Kidney epithelial cell (primary cell): ENCODE results near the gene LRRC71. TPM values are rescaled to one million over a fixed set of nuclear protein-coding genes. Genes with fewer than 3 reads are reported as not detected.

Experiments used
- DNase-seq: peaks from one replicate; pipeline ENCODE4 v3.0.0-alpha.2; 2010; ENCODE audit warnings: low read depth
- H3K27me3 ChIP-seq: 2 replicates; pipeline ENCODE4 v1.6.0; 2011; ENCODE audit warnings: low read length; ENCODE audit not compliant: control insufficient read depth, insufficient read depth
- H3K36me3 ChIP-seq: 2 replicates; pipeline ENCODE4 v1.5.1; 2011; ENCODE audit warnings: low read length; ENCODE audit not compliant: control insufficient read depth, insufficient read depth
- H3K4me3 ChIP-seq: 2 replicates; pipeline ENCODE4 v1.5.1; 2011; ENCODE audit warnings: low read depth, mild to moderate bottlenecking, control low read depth, low read length
- total RNA-seq: library from RNA; depleted of rRNA; stranded (reverse); fragments of >200 nt; gene quantifications from 2 replicates; pipeline ENCODE4 v1.2.3, GENCODE V29; 2015
- TF ChIP-seq, protein P1 (sequence below): IDR thresholded peaks from 2 replicates; pipeline ENCODE4 v1.5.1; 2011; ENCODE audit warnings: mild to moderate bottlenecking, moderate library complexity, low read length, control low read depth, inconsistent platforms; ENCODE audit not compliant: insufficient read depth, poor library complexity, severe bottlenecking

LRRC71 gene
- total RNA-seq, 1 donor from 2014 or later = not detected

DNA sequence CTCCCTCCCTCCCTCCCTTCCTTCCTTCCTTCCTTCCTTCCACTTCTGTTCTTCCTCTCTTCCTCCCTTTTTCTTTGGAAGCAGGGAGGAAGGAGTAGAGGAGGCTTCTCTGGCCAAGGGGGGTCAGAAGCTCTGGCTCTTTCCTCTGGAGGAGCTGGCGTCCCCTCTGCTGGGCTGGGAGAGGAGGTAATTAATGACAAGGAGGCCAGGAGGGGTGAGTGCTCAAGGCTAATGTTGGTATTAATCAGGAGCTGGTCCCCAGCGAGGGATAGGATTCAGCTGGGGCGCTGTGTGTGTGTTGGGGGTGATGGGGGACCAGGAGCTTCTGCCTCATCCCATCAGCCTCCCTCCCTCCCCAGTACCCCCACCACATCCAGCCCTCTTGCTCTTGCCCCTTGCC, 33.1 kb upstream of the LRRC71 start:
- no peak for DNase-seq
- H3K4me3 ChIP-seq = no peak overlapping the region
- peaks cover 32% of the 10 kb centered on the region for H3K27me3 ChIP-seq
- TF ChIP-seq, protein P1, sequence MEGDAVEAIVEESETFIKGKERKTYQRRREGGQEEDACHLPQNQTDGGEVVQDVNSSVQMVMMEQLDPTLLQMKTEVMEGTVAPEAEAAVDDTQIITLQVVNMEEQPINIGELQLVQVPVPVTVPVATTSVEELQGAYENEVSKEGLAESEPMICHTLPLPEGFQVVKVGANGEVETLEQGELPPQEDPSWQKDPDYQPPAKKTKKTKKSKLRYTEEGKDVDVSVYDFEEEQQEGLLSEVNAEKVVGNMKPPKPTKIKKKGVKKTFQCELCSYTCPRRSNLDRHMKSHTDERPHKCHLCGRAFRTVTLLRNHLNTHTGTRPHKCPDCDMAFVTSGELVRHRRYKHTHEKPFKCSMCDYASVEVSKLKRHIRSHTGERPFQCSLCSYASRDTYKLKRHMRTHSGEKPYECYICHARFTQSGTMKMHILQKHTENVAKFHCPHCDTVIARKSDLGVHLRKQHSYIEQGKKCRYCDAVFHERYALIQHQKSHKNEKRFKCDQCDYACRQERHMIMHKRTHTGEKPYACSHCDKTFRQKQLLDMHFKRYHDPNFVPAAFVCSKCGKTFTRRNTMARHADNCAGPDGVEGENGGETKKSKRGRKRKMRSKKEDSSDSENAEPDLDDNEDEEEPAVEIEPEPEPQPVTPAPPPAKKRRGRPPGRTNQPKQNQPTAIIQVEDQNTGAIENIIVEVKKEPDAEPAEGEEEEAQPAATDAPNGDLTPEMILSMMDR = no peak
- no peaks in the 10 kb centered on the region for H3K36me3 ChIP-seq

DNA sequence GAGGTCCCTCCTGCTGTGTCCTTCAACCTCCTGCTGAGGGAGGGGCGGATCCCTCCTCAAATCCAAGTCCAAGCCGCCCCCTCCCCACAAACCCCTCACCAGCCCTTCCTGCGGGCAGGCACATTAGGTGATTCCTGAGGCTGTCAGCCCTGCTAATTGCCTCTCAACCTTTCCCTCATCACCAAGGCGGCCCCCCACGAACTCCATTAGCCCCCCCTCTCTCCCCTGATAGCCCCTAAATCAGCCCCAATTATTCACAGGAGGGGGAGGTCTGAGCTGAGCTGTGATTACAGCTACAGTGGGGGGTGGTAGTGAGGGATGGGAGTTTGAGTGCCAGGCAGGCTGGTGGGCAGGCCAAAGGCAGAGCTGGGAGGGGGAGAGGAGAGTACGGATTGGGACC, 32.7 kb upstream of the LRRC71 start:
- H3K27me3 ChIP-seq = peaks cover 32% of the 10 kb centered on the region
- no peaks in the 10 kb centered on the region for H3K36me3 ChIP-seq
- no peak for DNase-seq
- TF ChIP-seq, protein P1 = no peak
- H3K4me3 ChIP-seq = no peak overlapping the region

DNA sequence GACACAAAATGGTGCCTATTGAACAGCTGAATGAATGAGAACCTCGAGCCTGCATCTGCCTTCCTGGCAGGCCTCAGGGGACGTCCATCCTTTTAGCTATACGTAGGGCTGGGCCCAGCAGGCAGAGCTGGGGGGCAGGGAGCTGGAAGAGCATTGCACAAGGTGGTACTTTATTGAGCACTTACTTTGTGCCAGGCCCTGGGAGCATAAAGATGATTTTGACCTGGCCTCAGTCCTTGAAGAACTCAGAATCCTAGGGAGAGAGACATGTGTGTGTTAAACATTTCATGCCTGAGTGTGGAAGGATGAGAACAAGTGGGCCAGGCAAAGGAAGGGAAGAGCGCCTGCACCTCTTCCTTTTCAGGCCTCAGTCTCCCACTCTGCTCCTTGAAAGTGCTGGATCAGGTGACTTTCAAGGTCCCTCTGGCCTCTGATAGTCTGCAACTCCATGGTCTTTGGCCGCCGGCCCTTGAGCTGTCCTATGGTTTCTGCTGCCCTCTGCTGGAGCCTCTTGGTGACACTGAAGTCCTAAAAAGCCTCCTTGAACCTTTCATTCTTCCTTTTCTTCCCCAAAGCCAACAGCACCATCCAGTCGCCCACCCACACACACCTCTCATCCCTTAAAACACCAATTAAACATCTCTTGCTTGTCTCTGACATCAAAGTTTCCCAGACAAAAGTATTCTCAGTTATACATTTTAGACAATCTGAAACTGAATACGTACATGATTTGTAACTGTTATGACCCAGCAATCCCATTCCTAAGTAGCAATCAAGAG, 30.4 kb upstream of the LRRC71 start:
- Histone ChIP-seq H3K27me3 (peaks cover 22% of the 10 kb centered on the region), H3K36me3 (no peaks in the 10 kb centered on the region), H3K4me3 (no peak overlapping the region)
- DNase-seq = peak; percentile 44
- TF ChIP-seq, protein P1 = peak; percentile 90

DNA sequence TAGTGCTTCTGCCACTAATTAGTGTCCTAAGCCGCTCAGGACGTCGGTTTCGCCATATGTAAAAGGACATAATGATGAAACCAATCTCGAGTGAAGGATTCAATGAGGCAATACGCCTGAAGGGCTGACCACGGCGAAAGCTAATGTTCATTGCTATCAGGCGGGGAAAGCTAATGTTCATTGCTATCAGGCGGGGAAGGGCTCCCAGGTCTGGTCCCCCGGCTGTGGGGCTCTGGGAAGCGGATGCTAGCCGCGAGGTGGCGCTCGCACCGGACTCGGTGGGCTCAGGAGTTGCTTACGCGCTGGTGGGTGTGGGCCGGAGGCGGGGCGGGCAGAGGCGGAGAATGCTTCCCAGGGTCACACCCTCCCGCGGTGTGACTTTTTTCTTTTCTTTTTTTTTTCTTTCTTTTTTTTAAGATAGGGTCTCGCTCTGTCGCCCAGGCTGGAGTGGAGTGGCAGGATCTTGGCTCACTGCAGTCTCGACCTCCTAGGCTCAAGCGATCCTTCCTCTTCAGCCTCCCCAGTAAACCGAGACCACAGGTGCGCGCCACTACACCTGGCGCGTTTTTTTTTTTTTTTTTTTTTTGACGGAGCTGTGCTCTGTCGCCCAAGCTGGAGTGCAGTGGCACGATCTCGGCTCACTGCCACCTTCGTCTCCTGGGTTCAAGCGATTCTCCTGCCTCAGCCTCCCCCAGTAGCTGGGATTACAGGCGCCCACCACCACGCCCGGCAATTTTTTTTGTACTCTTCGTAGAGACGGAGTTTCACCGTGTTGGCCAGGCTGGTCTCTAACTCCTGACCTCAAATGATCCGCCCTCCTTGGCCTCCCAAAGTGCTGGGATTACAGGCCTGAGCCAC, 28.0 kb upstream of the LRRC71 start:
- peak; percentile 59 for DNase-seq
- H3K36me3 ChIP-seq = no peaks in the 10 kb centered on the region
- no peak overlapping the region for H3K4me3 ChIP-seq
- H3K27me3 ChIP-seq = peaks cover 15% of the 10 kb centered on the region
- TF ChIP-seq, protein P1 = peak; percentile 91

DNA sequence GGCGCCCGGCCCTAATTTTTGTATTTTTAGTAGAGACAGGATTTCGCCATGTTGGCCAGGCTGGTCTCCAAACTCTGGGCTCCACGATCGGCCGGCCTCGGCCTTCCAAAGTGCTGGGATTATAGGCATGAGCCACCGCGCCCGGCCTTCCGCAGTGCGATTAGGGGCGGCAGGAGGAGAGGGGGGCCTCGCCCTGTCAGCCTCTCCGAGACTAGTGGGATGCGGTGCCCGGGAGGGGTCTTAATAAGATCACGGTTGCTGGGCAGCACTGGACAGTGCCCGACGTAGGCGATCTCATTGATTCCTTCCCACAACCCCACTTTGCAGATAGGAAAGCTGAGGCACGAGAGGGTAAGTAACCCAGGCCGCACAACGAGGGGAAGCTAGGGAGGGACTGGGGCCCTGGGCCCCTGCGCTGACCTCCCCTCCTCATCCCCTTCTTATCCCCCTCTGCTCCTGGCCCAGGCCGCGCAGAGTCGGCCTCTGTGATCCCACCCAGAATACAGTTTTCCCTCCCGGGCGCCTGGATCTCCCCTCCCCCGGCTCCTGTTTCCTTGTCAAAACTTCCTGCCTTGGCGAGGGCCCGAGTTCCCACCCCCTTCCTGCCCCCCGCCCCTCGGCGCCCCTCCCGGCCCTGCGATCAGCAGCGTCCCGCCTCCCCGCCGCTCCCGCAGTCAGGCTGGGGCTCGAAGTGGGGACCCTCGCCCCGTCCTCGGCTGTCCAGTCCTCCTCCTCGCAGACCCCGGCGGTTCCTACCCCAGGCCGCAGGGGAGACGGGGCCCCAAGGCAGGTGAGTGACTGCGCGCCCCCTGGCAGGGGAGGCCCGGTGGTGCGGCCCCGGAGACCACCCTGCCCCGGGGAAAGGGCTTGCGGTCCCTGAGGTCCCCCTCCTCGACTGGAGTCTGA, 27.1 kb upstream of the LRRC71 start, which contains the start of gene PEAR1:
Gene PEAR1, plus strand, starts transcription at position 671 of the 906 bp plus-strand sequence. CDS start 10,209 bp downstream, outside the sequence.
- TF ChIP-seq, protein P1 = no peak
- Histone ChIP-seq H3K4me3 (peak within 1 kb of the TSS; percentile 36), H3K36me3 (no peaks in the 10 kb centered on the region), H3K27me3 (peaks cover 7% of the 10 kb centered on the region)
- DNase-seq = no peak
